KOPT-K1 (cell line): ENCODE measurements around the gene ZNF28.
"Not testable (repeated sequence)": the region's sequence is repeated elsewhere in the genome, so short reads cannot be mapped to it uniquely, and the experiment has no call there.

Source experiments
- H3K27ac ChIP-seq: fragments of 200-600 bp; sonication (generic); 2 replicates; pipeline ENCODE4 v1.5.1; 2016; ENCODE audit warnings: antibody characterized with exemption, mild to moderate bottlenecking, low read depth, low read length; ENCODE audit not compliant: poor library complexity, severe bottlenecking
- H3K36me3 ChIP-seq: fragments of 200-600 bp; sonication (generic); 2 replicates; pipeline ENCODE4 v1.5.1; 2017; ENCODE audit warnings: antibody characterized with exemption, mild to moderate bottlenecking, low read length, moderate library complexity; ENCODE audit not compliant: insufficient read depth
- H3K9me3 ChIP-seq: fragments of 200-600 bp; sonication (generic); 2 replicates; pipeline ENCODE4 v1.5.1; 2017; ENCODE audit warnings: antibody characterized with exemption, low read length, mild to moderate bottlenecking; ENCODE audit not compliant: insufficient read depth, poor library complexity, severe bottlenecking

ZNF28 gene

GRCh38 chr19:52821204-52821960 is at the start of gene ZNF28:
Gene ZNF28 (minus strand): TSS chr19:52821633. CDS start chr19:52817958, 3,675 bp downstream.
- Histone ChIP-seq H3K27ac (peak within 1 kb of the TSS; percentile 59), H3K36me3 (peaks cover 24% of the 10 kb centered on the region)
- not testable (repeated sequence) for H3K9me3 ChIP-seq

- H3K36me3 ChIP-seq, H3K27ac ChIP-seq, H3K9me3 ChIP-seq: not testable (repeated sequence)
Measured at GRCh38 chr19:52868031-52868430, 46.6 kb upstream of the ZNF28 start.

- Histone ChIP-seq H3K36me3 (peaks cover 23% of the 10 kb centered on the region), H3K27ac (peak within 1 kb of the TSS; percentile 72)
- H3K9me3 ChIP-seq: not testable (repeated sequence)
Measured at GRCh38 chr19:52857378-52858191, 36.2 kb upstream of the ZNF28 start, which contains the start of gene ZNF468. Gene ZNF468 (minus strand): TSS chr19:52857619. CDS start chr19:52854272, 3,347 bp downstream.

GRCh38 chr19:52856540-52857377 is 35.3 kb upstream of the ZNF28 start:
- H3K27ac ChIP-seq: peak overlapping the region; percentile 72
- not testable (repeated sequence) for H3K9me3 ChIP-seq
- peaks cover 30% of the 10 kb centered on the region for H3K36me3 ChIP-seq

GRCh38 chr19:52847352-52847751 is 25.9 kb upstream of the ZNF28 start:
- Histone ChIP-seq H3K36me3 (peaks cover 96% of the 10 kb centered on the region), H3K9me3 (peaks cover 55% of the 10 kb centered on the region)
- H3K27ac ChIP-seq: not testable (repeated sequence)

- Histone ChIP-seq H3K9me3 (peaks cover 96% of the 10 kb centered on the region), H3K36me3 (peaks cover 97% of the 10 kb centered on the region)
Measured at GRCh38 chr19:52840825-52841465, 19.5 kb upstream of the ZNF28 start.

GRCh38 chr19:52834289-52834688 is 12.9 kb upstream of the ZNF28 start:
- Histone ChIP-seq H3K36me3 (peaks cover 34% of the 10 kb centered on the region), H3K9me3 (peaks cover 31% of the 10 kb centered on the region)
- not testable (repeated sequence) for H3K27ac ChIP-seq

More at GRCh38 chr19:52840825-52841465, 19.5 kb upstream of the ZNF28 start:
- H3K27ac ChIP-seq: not testable (repeated sequence)

GRCh38 chr19:52833541-52833940 is 12.1 kb upstream of the ZNF28 start:
- Histone ChIP-seq H3K36me3 (peaks cover 27% of the 10 kb centered on the region), H3K9me3 (peaks cover 24% of the 10 kb centered on the region)
- H3K27ac ChIP-seq: not testable (repeated sequence)

GRCh38 chr19:52829866-52830265 is 8.4 kb upstream of the ZNF28 start:
- not testable (repeated sequence) for H3K9me3 ChIP-seq, H3K27ac ChIP-seq

GRCh38 chr19:52825765-52826164 is 4.3 kb upstream of the ZNF28 start:
- Histone ChIP-seq H3K36me3 (no peaks in the 10 kb centered on the region), H3K27ac (no peak overlapping the region), H3K9me3 (no peaks in the 10 kb centered on the region)

More at GRCh38 chr19:52829866-52830265, 8.4 kb upstream of the ZNF28 start:
- not testable (repeated sequence) for H3K36me3 ChIP-seq

GRCh38 chr19:52823676-52824075 is 2.2 kb upstream of the ZNF28 start:
- peaks cover 2% of the 10 kb centered on the region; the same call in 1 of the 2 replicates for H3K36me3 ChIP-seq
- H3K9me3 ChIP-seq: no peaks in the 10 kb centered on the region
- H3K27ac ChIP-seq: no peak overlapping the region

GRCh38 chr19:52820472-52821203 is 795 bp downstream of the ZNF28 start:
- Histone ChIP-seq H3K27ac (peak overlapping the region; percentile 59), H3K36me3 (peaks cover 32% of the 10 kb centered on the region)
- not testable (repeated sequence) for H3K9me3 ChIP-seq

- Histone ChIP-seq H3K9me3 (peaks cover 75% of the 10 kb centered on the region), H3K27ac (no peak overlapping the region), H3K36me3 (peaks cover 76% of the 10 kb centered on the region)
Measured at GRCh38 chr19:52809801-52810200, 11.6 kb downstream of the ZNF28 start.
